ENCODE measurements around the gene RNF26.
"Not testable (repeated sequence)": the region's sequence is repeated elsewhere in the genome, so short reads cannot be mapped to it uniquely, and the experiment has no call there.

Gene RNF26

GRCh38 chr11:119381181-119381988 is 47.1 kb downstream of the RNF26 start, which contains the start of gene USP2:
Gene USP2 (minus strand): TSS chr11:119381690. CDS start chr11:119373480, 8,210 bp downstream.
- TF ChIP-seq, protein P1, sequence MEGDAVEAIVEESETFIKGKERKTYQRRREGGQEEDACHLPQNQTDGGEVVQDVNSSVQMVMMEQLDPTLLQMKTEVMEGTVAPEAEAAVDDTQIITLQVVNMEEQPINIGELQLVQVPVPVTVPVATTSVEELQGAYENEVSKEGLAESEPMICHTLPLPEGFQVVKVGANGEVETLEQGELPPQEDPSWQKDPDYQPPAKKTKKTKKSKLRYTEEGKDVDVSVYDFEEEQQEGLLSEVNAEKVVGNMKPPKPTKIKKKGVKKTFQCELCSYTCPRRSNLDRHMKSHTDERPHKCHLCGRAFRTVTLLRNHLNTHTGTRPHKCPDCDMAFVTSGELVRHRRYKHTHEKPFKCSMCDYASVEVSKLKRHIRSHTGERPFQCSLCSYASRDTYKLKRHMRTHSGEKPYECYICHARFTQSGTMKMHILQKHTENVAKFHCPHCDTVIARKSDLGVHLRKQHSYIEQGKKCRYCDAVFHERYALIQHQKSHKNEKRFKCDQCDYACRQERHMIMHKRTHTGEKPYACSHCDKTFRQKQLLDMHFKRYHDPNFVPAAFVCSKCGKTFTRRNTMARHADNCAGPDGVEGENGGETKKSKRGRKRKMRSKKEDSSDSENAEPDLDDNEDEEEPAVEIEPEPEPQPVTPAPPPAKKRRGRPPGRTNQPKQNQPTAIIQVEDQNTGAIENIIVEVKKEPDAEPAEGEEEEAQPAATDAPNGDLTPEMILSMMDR (IDR thresholded peaks at IDR 0.05; ENCODE audit: insufficient read depth, missing control alignments): peak; percentile 70
- FAIRE-seq: no peak
- peak; percentile 73 for DNase-seq (ENCODE audit: insufficient read length, low spot score)

DNA sequence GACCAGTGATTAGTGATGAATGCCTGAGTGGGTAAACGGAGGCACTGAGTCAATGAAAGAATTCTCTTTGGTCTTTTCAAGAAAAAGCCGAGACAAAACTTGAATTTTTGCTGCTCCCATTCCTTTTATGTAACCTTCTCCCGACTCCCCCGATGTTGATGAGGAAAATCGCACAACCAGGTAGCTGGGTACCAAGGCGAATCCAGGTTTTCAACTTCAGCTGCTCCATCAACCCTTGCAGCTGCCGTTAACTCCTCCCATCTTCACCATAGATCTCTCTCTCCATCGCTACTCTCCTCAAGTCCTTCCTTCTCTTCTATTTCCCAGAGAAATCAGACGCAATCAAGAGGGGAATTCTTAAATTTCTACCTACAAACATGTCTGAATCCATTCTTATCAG is 47.8 kb downstream of the RNF26 start:
- FAIRE-seq (no peak), DNase-seq (ENCODE audit: insufficient read length, low spot score) (no peak)
- TF ChIP-seq, protein P1 (IDR thresholded peaks at IDR 0.05; ENCODE audit: insufficient read depth, missing control alignments): no peak

GRCh38 chr11:119382513-119382912 is 48.2 kb downstream of the RNF26 start:
- FAIRE-seq; DNase-seq (ENCODE audit: insufficient read length, low spot score): not testable (repeated sequence)

DNA sequence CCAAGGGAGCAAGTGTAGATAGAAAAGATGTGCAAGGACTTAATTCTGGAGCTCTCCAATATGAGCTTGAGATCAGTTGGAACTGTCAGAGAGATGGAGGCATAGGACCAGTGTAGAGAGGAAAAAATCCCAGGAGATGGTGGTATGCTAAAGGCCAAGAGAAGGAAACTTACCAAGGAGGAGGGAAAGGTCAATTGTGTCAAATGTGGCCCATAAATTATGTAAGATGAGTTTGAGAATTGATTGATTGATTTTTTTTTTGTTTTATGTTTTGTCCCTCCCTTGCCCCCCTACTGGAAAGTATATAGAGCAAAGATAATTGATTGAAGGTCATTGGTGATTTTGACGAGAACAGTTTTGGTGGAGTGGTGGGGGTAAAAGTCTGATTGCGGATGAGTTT is 50.0 kb downstream of the RNF26 start:
- DNase-seq (ENCODE audit: insufficient read length, low spot score): no peak
- no peak for FAIRE-seq
- TF ChIP-seq, protein P1 (IDR thresholded peaks at IDR 0.05; ENCODE audit: insufficient read depth, missing control alignments): no peak

All from D721Med (cell line).